Mammary epithelial cell (primary cell): ENCODE data around the gene ADAM19.

Experiments used
- EZH2 ChIP-seq: IDR thresholded peaks from 2 replicates; pipeline ENCODE4 v1.6.1; 2012; ENCODE audit warnings: low read length, inconsistent platforms, borderline replicate concordance
- TF ChIP-seq, protein P1 (sequence below), 2 donors: IDR thresholded peaks in 1 of 2; conservative IDR thresholded peaks in 1 of 2; 2 replicates each; pipeline ENCODE4 v1.5.1; 2011 to 2012; ENCODE audit warnings: inconsistent platforms in 2 of 2, low read length in 2 of 2, mild to moderate bottlenecking in 2 of 2, control low read depth in 1 of 2, low read depth in 1 of 2; ENCODE audit not compliant: insufficient read depth in 1 of 2; ENCODE audit errors: extremely low read depth in 1 of 2

DNA sequence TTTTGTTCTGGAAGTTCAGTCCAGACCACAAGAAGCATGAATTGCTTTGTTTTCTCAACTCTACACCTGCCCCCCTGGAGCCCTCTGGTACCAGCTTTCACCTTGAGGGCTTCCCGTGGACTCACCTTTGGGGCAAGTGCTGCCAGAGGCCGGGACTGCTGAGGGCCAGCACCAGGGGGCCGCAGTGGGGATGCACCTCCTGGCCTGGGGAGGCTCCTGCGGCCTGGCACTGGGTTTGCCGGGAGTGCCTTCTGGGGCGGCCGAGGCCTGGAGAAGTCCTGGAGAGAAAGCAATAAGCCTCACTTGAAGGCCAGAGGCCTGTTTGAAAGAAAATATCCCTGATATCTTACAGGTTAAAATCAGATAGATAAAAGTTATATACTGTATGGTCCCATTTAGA, 93.9 kb downstream of the ADAM19 start:
- TF ChIP-seq, protein P1, sequence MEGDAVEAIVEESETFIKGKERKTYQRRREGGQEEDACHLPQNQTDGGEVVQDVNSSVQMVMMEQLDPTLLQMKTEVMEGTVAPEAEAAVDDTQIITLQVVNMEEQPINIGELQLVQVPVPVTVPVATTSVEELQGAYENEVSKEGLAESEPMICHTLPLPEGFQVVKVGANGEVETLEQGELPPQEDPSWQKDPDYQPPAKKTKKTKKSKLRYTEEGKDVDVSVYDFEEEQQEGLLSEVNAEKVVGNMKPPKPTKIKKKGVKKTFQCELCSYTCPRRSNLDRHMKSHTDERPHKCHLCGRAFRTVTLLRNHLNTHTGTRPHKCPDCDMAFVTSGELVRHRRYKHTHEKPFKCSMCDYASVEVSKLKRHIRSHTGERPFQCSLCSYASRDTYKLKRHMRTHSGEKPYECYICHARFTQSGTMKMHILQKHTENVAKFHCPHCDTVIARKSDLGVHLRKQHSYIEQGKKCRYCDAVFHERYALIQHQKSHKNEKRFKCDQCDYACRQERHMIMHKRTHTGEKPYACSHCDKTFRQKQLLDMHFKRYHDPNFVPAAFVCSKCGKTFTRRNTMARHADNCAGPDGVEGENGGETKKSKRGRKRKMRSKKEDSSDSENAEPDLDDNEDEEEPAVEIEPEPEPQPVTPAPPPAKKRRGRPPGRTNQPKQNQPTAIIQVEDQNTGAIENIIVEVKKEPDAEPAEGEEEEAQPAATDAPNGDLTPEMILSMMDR (conservative IDR thresholded peaks at IDR 0.05 in 1 of 2, IDR thresholded peaks at IDR 0.05 in 1 of 2; ENCODE audit: extremely low read depth in 1 of 2, insufficient read depth in 1 of 2, low read depth in 1 of 2, low read length in 2 of 2) = no peak
- no peak for TF ChIP-seq EZH2
